Muscle layer of duodenum (tissue), 2 donors: ENCODE results near the gene IFNAR1.
A peak's percentile ranks its signal among the peaks of the same experiment; 100 is the strongest.
"Not testable (repeated sequence)": the region's sequence is repeated elsewhere in the genome, so short reads cannot be mapped to it uniquely, and the experiment has no call there.

Experiments used
- H3K27ac ChIP-seq: one replicate; pipeline ENCODE4 v1.7.0; 2013; ENCODE audit warnings: mild to moderate bottlenecking, low read length
- H3K27me3 ChIP-seq: one replicate; pipeline ENCODE4 v1.7.0; 2013; ENCODE audit warnings: low read depth, mild to moderate bottlenecking, control low read depth, low read length
- H3K36me3 ChIP-seq, 2 donors: one replicate each; pipeline ENCODE4 v1.7.0; 2013; ENCODE audit warnings: low read length in 2 of 2, control low read depth in 1 of 2, mild to moderate bottlenecking in 1 of 2; ENCODE audit not compliant: insufficient read depth in 2 of 2, control insufficient read depth in 1 of 2
- H3K4me1 ChIP-seq, 2 donors: one replicate each; pipeline ENCODE4 v1.7.0; 2013; ENCODE audit warnings: low read length in 2 of 2, mild to moderate bottlenecking in 2 of 2, control low read depth in 1 of 2, moderate library complexity in 1 of 2; ENCODE audit not compliant: insufficient read depth in 2 of 2, control insufficient read depth in 1 of 2
- H3K4me3 ChIP-seq, 2 donors: one replicate each; pipeline ENCODE4 v1.7.0; 2013; ENCODE audit warnings: low read length in 2 of 2, low read depth in 1 of 2, mild to moderate bottlenecking in 1 of 2
- H3K9me3 ChIP-seq, 2 donors: one replicate each; pipeline ENCODE4 v1.7.0; 2013; ENCODE audit warnings: low read length in 2 of 2, control low read depth in 1 of 2, mild to moderate bottlenecking in 1 of 2; ENCODE audit not compliant: control insufficient read depth in 1 of 2
- donor health status: healthy.

IFNAR1 gene

GRCh38 chr21:33308586-33309490 lies 15.9 kb upstream of the IFNAR1 start:
- Histone ChIP-seq H3K4me3 (no peak overlapping the region), H3K4me1 (peaks cover 0 to 5% of the 10 kb centered on the region in 2 donors), H3K36me3 (no peaks in the 10 kb centered on the region), H3K9me3 (no peaks in the 10 kb centered on the region), H3K27ac (no peak overlapping the region), H3K27me3 (no peaks in the 10 kb centered on the region)

- Histone ChIP-seq H3K27ac (no peak overlapping the region), H3K27me3 (no peaks in the 10 kb centered on the region), H3K4me3 (no peak overlapping the region), H3K9me3 (no peaks in the 10 kb centered on the region), H3K4me1 (peaks cover 0 to 5% of the 10 kb centered on the region in 2 donors), H3K36me3 (no peaks in the 10 kb centered on the region)
Measured at GRCh38 chr21:33309778-33310177, 15.0 kb upstream of the IFNAR1 start.

- Histone ChIP-seq H3K27me3 (no peaks in the 10 kb centered on the region), H3K4me3 (no peak overlapping the region), H3K27ac (no peak overlapping the region), H3K36me3 (no peaks in the 10 kb centered on the region), H3K4me1 (peaks cover 0 to 5% of the 10 kb centered on the region in 2 donors), H3K9me3 (no peaks in the 10 kb centered on the region)
Measured at GRCh38 chr21:33312121-33312520, 12.6 kb upstream of the IFNAR1 start.

- H3K27me3 ChIP-seq = no peaks in the 10 kb centered on the region
- H3K9me3 ChIP-seq = no peaks in the 10 kb centered on the region
- peaks cover 0 to 5% of the 10 kb centered on the region in 2 donors for H3K4me1 ChIP-seq
- no peak overlapping the region for H3K27ac ChIP-seq
- no peak overlapping the region for H3K4me3 ChIP-seq
- no peaks in the 10 kb centered on the region for H3K36me3 ChIP-seq
Measured at GRCh38 chr21:33313183-33313582, 11.6 kb upstream of the IFNAR1 start.

- Histone ChIP-seq H3K36me3 (no peaks in the 10 kb centered on the region), H3K27me3 (no peaks in the 10 kb centered on the region), H3K27ac (no peak overlapping the region), H3K9me3 (no peaks in the 10 kb centered on the region), H3K4me1 (peaks cover 0 to 5% of the 10 kb centered on the region in 2 donors), H3K4me3 (no peak overlapping the region)
Measured at GRCh38 chr21:33313611-33314010, 11.2 kb upstream of the IFNAR1 start.

GRCh38 chr21:33314111-33314510 lies 10.7 kb upstream of the IFNAR1 start:
- Histone ChIP-seq H3K27me3 (no peaks in the 10 kb centered on the region), H3K36me3 (no peaks in the 10 kb centered on the region), H3K9me3 (no peaks in the 10 kb centered on the region), H3K4me1 (peaks cover 0 to under 1% of the 10 kb centered on the region in 2 donors), H3K27ac (no peak overlapping the region), H3K4me3 (no peak overlapping the region)

GRCh38 chr21:33315946-33316710 lies 8.6 kb upstream of the IFNAR1 start:
- H3K27me3 ChIP-seq = no peaks in the 10 kb centered on the region
- no peak overlapping the region for H3K27ac ChIP-seq
- H3K4me3 ChIP-seq = no peak overlapping the region
- H3K36me3 ChIP-seq = no peaks in the 10 kb centered on the region
- no peaks in the 10 kb centered on the region for H3K9me3 ChIP-seq
- no peaks in the 10 kb centered on the region for H3K4me1 ChIP-seq

- no peaks in the 10 kb centered on the region for H3K9me3 ChIP-seq
- no peak overlapping the region for H3K27ac ChIP-seq
- H3K36me3 ChIP-seq = no peaks in the 10 kb centered on the region
- H3K27me3 ChIP-seq = no peaks in the 10 kb centered on the region
- no peaks in the 10 kb centered on the region for H3K4me1 ChIP-seq
- no peak overlapping the region for H3K4me3 ChIP-seq
Measured at GRCh38 chr21:33317145-33317544, 7.6 kb upstream of the IFNAR1 start.

GRCh38 chr21:33317786-33318486 lies 6.8 kb upstream of the IFNAR1 start:
- Histone ChIP-seq H3K4me1 (no peaks in the 10 kb centered on the region), H3K9me3 (no peaks in the 10 kb centered on the region), H3K27me3 (no peaks in the 10 kb centered on the region), H3K36me3 (no peaks in the 10 kb centered on the region), H3K27ac (no peak overlapping the region), H3K4me3 (no peak overlapping the region)

GRCh38 chr21:33321005-33321404 lies 3.8 kb upstream of the IFNAR1 start:
- not testable (repeated sequence) for H3K36me3 ChIP-seq, H3K27me3 ChIP-seq, H3K4me1 ChIP-seq, H3K9me3 ChIP-seq, H3K4me3 ChIP-seq, H3K27ac ChIP-seq

- not testable (repeated sequence) for H3K9me3 ChIP-seq, H3K36me3 ChIP-seq, H3K27ac ChIP-seq, H3K27me3 ChIP-seq
- H3K4me3 ChIP-seq = peak overlapping the region; percentile 90 to 96
- H3K4me1 ChIP-seq = peaks cover 0 to 17% of the 10 kb centered on the region in 2 donors
Measured at GRCh38 chr21:33323610-33324009, 1.2 kb upstream of the IFNAR1 start.
